Caco-2 (cell line): ENCODE data around the gene TULP1. TPM values are rescaled to one million over a fixed set of nuclear protein-coding genes. Genes with fewer than 3 reads are reported as not detected.
A peak's percentile ranks its signal among the peaks of the same experiment; 100 is the strongest.

Source experiments
- BruUV-seq: library from RNA; stranded (reverse); fragments of 400-500 nt; replicated peaks from 2 replicates; lab custom pipeline; 2021; lab: Mats Ljungman, UMichigan
- CTCF ChIA-PET: fragments of 300-600 bp; sonication (Branson Sonifier 250); formaldehyde crosslinking; loops from one replicate; lab custom pipeline; 2022; ENCODE audit warnings: antibody characterized with exemption; lab: Charles Lee
- POLR2A ChIA-PET: fragments of 300-600 bp; sonication (Branson Sonifier 250); formaldehyde crosslinking; loops from one replicate; lab custom pipeline; 2022; ENCODE audit warnings: antibody characterized with exemption; lab: Charles Lee
- DNase-seq, 2 experiments: peaks; one replicate each; pipeline versions ENCODE4 v3.0.0 to v3.0.0-alpha.2; 2020 to 2022
- H3K27me3 ChIP-seq: replicated peaks from 2 replicates; pipeline ENCODE4 v1.6.0; 2011; ENCODE audit warnings: low read length; ENCODE audit not compliant: control insufficient read depth, insufficient read depth
- H3K36me3 ChIP-seq: 2 replicates; pipeline ENCODE4 v1.5.1; 2011; ENCODE audit warnings: low read length; ENCODE audit not compliant: control insufficient read depth, insufficient read depth
- H3K4me1 ChIP-seq: fragments of 250-450 bp; sonication (Bioruptor Pico); 2 replicates; pipeline ENCODE4 v1.5.1; 2020; ENCODE audit warnings: mild to moderate bottlenecking
- H3K4me3 ChIP-seq: 2 replicates; pipeline ENCODE4 v1.5.1; 2011; ENCODE audit warnings: low read depth, mild to moderate bottlenecking, control low read depth, low read length
- H3K9me3 ChIP-seq: fragments of 250-450 bp; sonication (Bioruptor Pico); 2 replicates; pipeline ENCODE4 v1.5.1; 2020; ENCODE audit warnings: mild to moderate bottlenecking, moderate library complexity
- H3K27ac Mint-ChIP-seq: one replicate; pipeline ENCODE4 v1.8.0; 2022; ENCODE audit warnings: mixed read lengths; ENCODE audit not compliant: unreplicated experiment
- H3K27me3 Mint-ChIP-seq: one replicate; pipeline ENCODE4 v1.8.0; 2022; ENCODE audit warnings: mixed read lengths; ENCODE audit not compliant: insufficient read depth, unreplicated experiment
- H3K36me3 Mint-ChIP-seq: one replicate; pipeline ENCODE4 v1.8.0; 2022; ENCODE audit warnings: mild to moderate bottlenecking, mixed read lengths; ENCODE audit not compliant: insufficient read depth, unreplicated experiment
- H3K4me1 Mint-ChIP-seq: one replicate; pipeline ENCODE4 v1.8.0; 2022; ENCODE audit warnings: low read depth, mixed read lengths; ENCODE audit not compliant: unreplicated experiment
- H3K4me3 Mint-ChIP-seq: one replicate; pipeline ENCODE4 v1.8.0; 2022; ENCODE audit warnings: mild to moderate bottlenecking, moderate library complexity, mixed read lengths; ENCODE audit not compliant: unreplicated experiment
- H3K9me3 Mint-ChIP-seq: one replicate; pipeline ENCODE4 v1.8.0; 2022; ENCODE audit warnings: mixed read lengths; ENCODE audit not compliant: unreplicated experiment
- CTCF ChIP-seq, 2 experiments: fragments of 200-600 bp in 1 of 2; IDR thresholded peaks; 1 replicate in 1 of 2; 2 replicates in 1 of 2; pipeline versions ENCODE4 v1.5.1 to v1.8.0; 2011 to 2022; ENCODE audit warnings: antibody characterized with exemption in 1 of 2, control low read depth in 1 of 2, inconsistent platforms in 1 of 2, low read depth in 1 of 2, low read length in 1 of 2, mild to moderate bottlenecking in 1 of 2, moderate library complexity in 1 of 2; ENCODE audit not compliant: insufficient read depth in 1 of 2, severe bottlenecking in 1 of 2, unreplicated experiment in 1 of 2
- intact Hi-C: fragments of 100-400 bp; cut with micrococcal nuclease; formaldehyde crosslinking; loops from one replicate; pipeline ENCODE4 v1.10.0; 2022; ENCODE audit not compliant: unreplicated experiment
- total RNA-seq: library from RNA; stranded (reverse); gene quantifications from 2 replicates; pipeline ENCODE4 v1.2.3, GENCODE V29; 2022

The TULP1 gene
- total RNA-seq, 1 experiment from 2014 or later: not detected

- peaks cover 1% of the 10 kb centered on the region; the same call in 1 of the 2 replicates for H3K36me3 ChIP-seq
- TSS peak; percentile 47 for BruUV-seq
- H3K27ac Mint-ChIP-seq: no peak overlapping the region
- H3K4me1 ChIP-seq: no peaks in the 10 kb centered on the region
- intact Hi-C loops: no loop called here
- ChIA-PET POLR2A (interaction anchor here (0.5 kb wide), 1 partner anchor 49 kb away, joined by 3 read pairs; no protein-coding TSS in a partner anchor), CTCF (interaction anchor here (0.6 to 1.8 kb wide), 2 partner anchors 33 to 111 kb away, joined by 3 to 10 read pairs; partner anchors contain the start of gene PPARD)
- no peak for TF ChIP-seq CTCF (IDR thresholded peaks at IDR 0.05; ENCODE audit: insufficient read depth in 1 of 2, low read depth in 1 of 2, low read length in 1 of 2, severe bottlenecking in 1 of 2, unreplicated experiment in 1 of 2)
- no peaks in the 10 kb centered on the region for H3K27me3 ChIP-seq
- peak overlapping the region; percentile 85 for H3K4me3 ChIP-seq
- DNase-seq: no peak
- H3K4me1 Mint-ChIP-seq: peaks cover 7% of the 10 kb centered on the region
- H3K27me3 Mint-ChIP-seq: no peaks in the 10 kb centered on the region
- H3K4me3 Mint-ChIP-seq: peak overlapping the region; percentile 74
- H3K36me3 Mint-ChIP-seq: peaks cover 10% of the 10 kb centered on the region
- no peaks in the 10 kb centered on the region for H3K9me3 Mint-ChIP-seq
- no peaks in the 10 kb centered on the region for H3K9me3 ChIP-seq
Measured at GRCh38 chr6:35453236-35453635, 59.5 kb downstream of the TULP1 start.

GRCh38 chr6:35452183-35453090 is 60.3 kb downstream of the TULP1 start, which contains the start of gene FANCE:
TSS of gene FANCE (plus strand) at chr6:35452338. CDS start at chr6:35452546, 208 bp downstream.
- CTCF ChIA-PET: interaction anchor here (0.6 to 1.8 kb wide), 6 partner anchors 15 to 159 kb away, joined by 3 to 10 read pairs (median 4); partner anchors contain the start of genes PPARD and RPL10A
- no peaks in the 10 kb centered on the region for H3K27me3 ChIP-seq
- POLR2A ChIA-PET: interaction anchor here (0.5 to 1.2 kb wide), 3 partner anchors 15 to 134 kb away, joined by 3 to 6 read pairs (median 3); no protein-coding TSS in a partner anchor
- peak within 1 kb of the TSS; percentile 85 for H3K4me3 ChIP-seq
- H3K27me3 Mint-ChIP-seq: no peaks in the 10 kb centered on the region
- no peak within 1 kb of the TSS for H3K27ac Mint-ChIP-seq
- H3K36me3 ChIP-seq: peaks cover 1% of the 10 kb centered on the region; the same call in 1 of the 2 replicates
- H3K9me3 Mint-ChIP-seq: no peaks in the 10 kb centered on the region
- no peak for TF ChIP-seq CTCF (IDR thresholded peaks at IDR 0.05; ENCODE audit: insufficient read depth in 1 of 2, low read depth in 1 of 2, low read length in 1 of 2, severe bottlenecking in 1 of 2, unreplicated experiment in 1 of 2)
- H3K4me1 Mint-ChIP-seq: peaks cover 7% of the 10 kb centered on the region
- intact Hi-C loops: loop anchor here (1.0 kb wide), 1 partner anchor 16 kb away; the partner anchor contains the start of gene RPL10A
- H3K4me1 ChIP-seq: no peaks in the 10 kb centered on the region
- peak; percentile 96 to 98 for DNase-seq
- peaks cover 10% of the 10 kb centered on the region for H3K36me3 Mint-ChIP-seq
- H3K4me3 Mint-ChIP-seq: peak within 1 kb of the TSS; percentile 74
- BruUV-seq: no TSS peak
- no peaks in the 10 kb centered on the region for H3K9me3 ChIP-seq
